ENCODE results near the gene FANCE.

Gene FANCE

GRCh38 chr6:35468980-35469750 is 17.0 kb downstream of the FANCE start:
- DNase-seq = peak in 1 of 2 donors; percentile 45

- DNase-seq = no peak
Measured at GRCh38 chr6:35469751-35470662, 17.9 kb downstream of the FANCE start.

- DNase-seq = no peak
Measured at GRCh38 chr6:35470663-35471120, 18.6 kb downstream of the FANCE start.

- no peak for DNase-seq
Measured at GRCh38 chr6:35471836-35472345, 19.8 kb downstream of the FANCE start.

- no peak for DNase-seq
Measured at GRCh38 chr6:35473075-35473849, 21.1 kb downstream of the FANCE start.

- no peak for DNase-seq
Measured at GRCh38 chr6:35473850-35474130, 21.7 kb downstream of the FANCE start.

- no peak for DNase-seq
Measured at GRCh38 chr6:35474131-35474941, 22.2 kb downstream of the FANCE start.

GRCh38 chr6:35474942-35475570 is 22.9 kb downstream of the FANCE start:
- DNase-seq = no peak

- no peak for DNase-seq
Measured at GRCh38 chr6:35475573-35475972, 23.4 kb downstream of the FANCE start.

- DNase-seq = no peak
Measured at GRCh38 chr6:35476004-35476403, 23.9 kb downstream of the FANCE start.

- DNase-seq = no peak
Measured at GRCh38 chr6:35477028-35477427, 24.9 kb downstream of the FANCE start.

GRCh38 chr6:35477551-35478179 is 25.5 kb downstream of the FANCE start:
- DNase-seq = no peak

GRCh38 chr6:35478259-35478658 is 26.1 kb downstream of the FANCE start:
- no peak for DNase-seq

GRCh38 chr6:35480176-35480575 is 28.0 kb downstream of the FANCE start:
- no peak for DNase-seq

- no peak for DNase-seq
Measured at GRCh38 chr6:35481226-35481625, 29.1 kb downstream of the FANCE start.

GRCh38 chr6:35483062-35483461 is 30.9 kb downstream of the FANCE start:
- no peak for DNase-seq

- no peak for DNase-seq
Measured at GRCh38 chr6:35483490-35483889, 31.4 kb downstream of the FANCE start.

- no peak for DNase-seq
Measured at GRCh38 chr6:35483893-35484645, 31.9 kb downstream of the FANCE start.

- no peak for DNase-seq
Measured at GRCh38 chr6:35484921-35485392, 32.8 kb downstream of the FANCE start.

GRCh38 chr6:35485402-35485877 is 33.3 kb downstream of the FANCE start:
- DNase-seq = no peak
